Measurements from ENCODE around the gene LCN15. TPM values are rescaled to one million over a fixed set of nuclear protein-coding genes. Genes with fewer than 3 reads are reported as not detected.
"Not testable (repeated sequence)": the region's sequence is repeated elsewhere in the genome, so short reads cannot be mapped to it uniquely, and the experiment has no call there.

LCN15 gene
- total and polyA plus RNA-seq, 2 experiments from 2014 or later = 0.77 TPM; not detected in 1

DNA sequence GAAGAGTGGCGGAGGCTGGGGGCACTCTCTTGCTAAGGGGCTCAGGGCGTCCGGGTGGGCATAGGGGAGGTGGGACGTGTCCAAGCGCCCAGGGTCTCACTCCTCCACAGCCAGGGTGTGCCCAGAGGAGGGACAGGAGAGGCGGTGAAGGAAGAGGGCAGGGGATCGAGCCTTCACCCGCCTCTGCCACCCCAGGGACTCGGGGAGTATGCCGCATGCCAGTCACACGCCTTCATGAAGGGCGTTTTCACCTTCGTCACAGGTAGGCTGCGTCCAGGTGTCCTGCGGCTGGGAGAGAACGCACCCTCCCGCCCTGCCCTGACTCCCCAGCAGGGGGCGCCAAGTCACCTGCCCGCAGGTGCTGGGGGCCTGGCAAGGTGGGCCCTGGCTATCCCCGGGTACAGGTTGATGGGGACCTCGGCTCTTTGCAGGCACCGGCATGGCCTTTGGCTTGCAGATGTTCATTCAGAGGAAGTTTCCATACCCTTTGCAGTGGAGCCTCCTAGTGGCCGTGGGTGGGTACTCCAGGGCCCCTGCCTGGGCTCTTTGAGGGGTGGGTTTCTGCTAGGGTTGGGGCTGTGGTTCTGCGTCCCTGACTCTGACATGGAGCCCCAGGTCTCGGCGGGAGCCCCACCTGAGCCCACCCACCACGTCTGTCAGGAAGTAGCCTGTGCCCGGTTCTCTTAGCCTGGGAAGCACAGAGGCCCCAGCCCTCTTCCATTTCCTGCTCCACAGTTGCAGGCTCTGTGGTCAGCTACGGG lies 27.4 kb upstream of the LCN15 start:
- DNase-seq (ENCODE audit: low read depth in 1 of 2, low spot score in 1 of 2) = peak; percentile 39 to 61
- H3K9me3 ChIP-seq (ENCODE audit: low read depth) = no peaks in the 10 kb centered on the region
- TF ChIP-seq, protein P1, sequence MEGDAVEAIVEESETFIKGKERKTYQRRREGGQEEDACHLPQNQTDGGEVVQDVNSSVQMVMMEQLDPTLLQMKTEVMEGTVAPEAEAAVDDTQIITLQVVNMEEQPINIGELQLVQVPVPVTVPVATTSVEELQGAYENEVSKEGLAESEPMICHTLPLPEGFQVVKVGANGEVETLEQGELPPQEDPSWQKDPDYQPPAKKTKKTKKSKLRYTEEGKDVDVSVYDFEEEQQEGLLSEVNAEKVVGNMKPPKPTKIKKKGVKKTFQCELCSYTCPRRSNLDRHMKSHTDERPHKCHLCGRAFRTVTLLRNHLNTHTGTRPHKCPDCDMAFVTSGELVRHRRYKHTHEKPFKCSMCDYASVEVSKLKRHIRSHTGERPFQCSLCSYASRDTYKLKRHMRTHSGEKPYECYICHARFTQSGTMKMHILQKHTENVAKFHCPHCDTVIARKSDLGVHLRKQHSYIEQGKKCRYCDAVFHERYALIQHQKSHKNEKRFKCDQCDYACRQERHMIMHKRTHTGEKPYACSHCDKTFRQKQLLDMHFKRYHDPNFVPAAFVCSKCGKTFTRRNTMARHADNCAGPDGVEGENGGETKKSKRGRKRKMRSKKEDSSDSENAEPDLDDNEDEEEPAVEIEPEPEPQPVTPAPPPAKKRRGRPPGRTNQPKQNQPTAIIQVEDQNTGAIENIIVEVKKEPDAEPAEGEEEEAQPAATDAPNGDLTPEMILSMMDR (IDR thresholded peaks at IDR 0.05; ENCODE audit: low read depth, low read length) = peak; percentile 97
- H3K27me3 ChIP-seq = no peaks in the 10 kb centered on the region
- H3K36me3 ChIP-seq = no peaks in the 10 kb centered on the region
- H3K4me1 ChIP-seq (ENCODE audit: low read depth) = peaks cover 57% of the 10 kb centered on the region
- peak overlapping the region; percentile 58 for H3K4me3 ChIP-seq
- peak overlapping the region; percentile 99 for H3K27ac ChIP-seq

DNA sequence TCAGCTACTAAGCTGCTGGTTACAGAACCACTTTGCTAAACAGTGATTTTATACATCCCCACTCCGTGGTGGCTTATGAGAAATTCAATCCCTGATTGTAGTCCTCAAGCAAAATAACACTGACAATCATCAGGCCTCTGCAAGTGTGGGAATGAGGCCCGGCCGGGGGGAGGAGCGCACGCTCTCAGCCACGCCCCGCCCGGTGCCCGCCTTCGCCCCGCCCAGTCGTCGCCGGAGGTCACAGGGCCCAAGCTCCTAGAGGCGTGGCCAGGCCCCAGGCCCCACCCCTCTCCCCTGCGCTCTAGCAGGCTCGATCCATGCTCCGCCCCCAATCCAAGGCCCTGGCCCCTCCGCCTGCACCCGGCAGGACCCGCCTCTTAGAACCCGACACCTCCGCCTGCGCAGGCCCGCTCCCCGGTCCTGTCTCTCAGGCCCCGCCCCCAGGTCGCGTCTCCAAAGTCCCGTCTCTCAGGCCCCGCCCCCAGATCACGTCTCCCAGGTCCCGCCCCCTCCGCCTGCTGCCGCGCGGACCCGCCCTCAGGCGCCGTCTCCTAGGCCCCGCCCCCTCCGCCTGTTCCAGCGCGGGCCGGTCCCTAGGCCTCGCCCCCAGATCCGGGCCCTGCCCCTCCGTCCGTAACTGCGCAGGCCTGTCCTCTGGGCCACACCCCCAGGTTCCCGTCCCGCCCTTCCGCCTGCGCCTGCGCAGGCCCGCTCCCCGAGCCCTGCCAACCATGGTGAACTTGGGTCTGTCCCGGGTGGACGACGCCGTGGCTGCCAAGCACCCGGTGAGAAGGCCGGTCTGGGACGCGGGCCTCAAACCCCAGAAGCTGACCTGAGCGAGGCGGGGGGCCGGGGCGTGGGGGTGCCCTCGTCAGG lies 26.6 kb upstream of the LCN15 start, which contains the start of gene TMEM141:
Gene TMEM141 (plus strand): TSS at position 705 of the 876 bp plus-strand sequence. CDS start 27 bp downstream, at position 732.
- TF ChIP-seq, protein P1 (IDR thresholded peaks at IDR 0.05; ENCODE audit: low read depth, low read length) = no peak
- no peaks in the 10 kb centered on the region for H3K27me3 ChIP-seq
- peak within 1 kb of the TSS; percentile 99 for H3K27ac ChIP-seq
- DNase-seq (ENCODE audit: low read depth in 1 of 2, low spot score in 1 of 2) = peak; percentile 100
- peaks cover 54% of the 10 kb centered on the region for H3K4me1 ChIP-seq (ENCODE audit: low read depth)
- H3K9me3 ChIP-seq (ENCODE audit: low read depth) = no peaks in the 10 kb centered on the region
- peak within 1 kb of the TSS; percentile 58 for H3K4me3 ChIP-seq
- no peaks in the 10 kb centered on the region for H3K36me3 ChIP-seq

DNA sequence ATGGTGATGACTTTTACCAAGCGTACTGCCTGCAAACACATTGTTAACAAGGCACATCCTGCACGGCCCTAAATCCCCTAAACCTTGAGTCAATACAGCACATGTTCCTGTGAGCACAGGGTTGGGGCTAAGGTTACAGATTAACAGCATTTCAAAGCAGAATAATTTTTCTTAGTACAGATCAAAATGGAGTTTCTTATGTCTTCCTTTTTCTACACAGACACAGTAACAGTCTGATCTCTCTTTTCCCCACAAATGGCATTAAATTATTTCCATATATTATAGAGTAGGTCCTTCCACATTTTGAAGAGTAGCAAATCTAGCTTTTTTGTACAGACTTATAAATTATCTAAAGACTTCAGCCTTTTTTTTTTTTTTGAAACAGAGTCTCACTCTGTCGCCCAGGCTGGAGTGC lies 25.2 kb upstream of the LCN15 start:
- TF ChIP-seq, protein P1 (IDR thresholded peaks at IDR 0.05; ENCODE audit: low read depth, low read length) = no peak
- no peaks in the 10 kb centered on the region for H3K27me3 ChIP-seq
- no peak overlapping the region for H3K4me3 ChIP-seq
- H3K4me1 ChIP-seq (ENCODE audit: low read depth) = peaks cover 56% of the 10 kb centered on the region
- DNase-seq (ENCODE audit: low read depth in 1 of 2, low spot score in 1 of 2) = no peak
- H3K36me3 ChIP-seq = no peaks in the 10 kb centered on the region
- no peaks in the 10 kb centered on the region for H3K9me3 ChIP-seq (ENCODE audit: low read depth)
- peak overlapping the region; percentile 97 for H3K27ac ChIP-seq

DNA sequence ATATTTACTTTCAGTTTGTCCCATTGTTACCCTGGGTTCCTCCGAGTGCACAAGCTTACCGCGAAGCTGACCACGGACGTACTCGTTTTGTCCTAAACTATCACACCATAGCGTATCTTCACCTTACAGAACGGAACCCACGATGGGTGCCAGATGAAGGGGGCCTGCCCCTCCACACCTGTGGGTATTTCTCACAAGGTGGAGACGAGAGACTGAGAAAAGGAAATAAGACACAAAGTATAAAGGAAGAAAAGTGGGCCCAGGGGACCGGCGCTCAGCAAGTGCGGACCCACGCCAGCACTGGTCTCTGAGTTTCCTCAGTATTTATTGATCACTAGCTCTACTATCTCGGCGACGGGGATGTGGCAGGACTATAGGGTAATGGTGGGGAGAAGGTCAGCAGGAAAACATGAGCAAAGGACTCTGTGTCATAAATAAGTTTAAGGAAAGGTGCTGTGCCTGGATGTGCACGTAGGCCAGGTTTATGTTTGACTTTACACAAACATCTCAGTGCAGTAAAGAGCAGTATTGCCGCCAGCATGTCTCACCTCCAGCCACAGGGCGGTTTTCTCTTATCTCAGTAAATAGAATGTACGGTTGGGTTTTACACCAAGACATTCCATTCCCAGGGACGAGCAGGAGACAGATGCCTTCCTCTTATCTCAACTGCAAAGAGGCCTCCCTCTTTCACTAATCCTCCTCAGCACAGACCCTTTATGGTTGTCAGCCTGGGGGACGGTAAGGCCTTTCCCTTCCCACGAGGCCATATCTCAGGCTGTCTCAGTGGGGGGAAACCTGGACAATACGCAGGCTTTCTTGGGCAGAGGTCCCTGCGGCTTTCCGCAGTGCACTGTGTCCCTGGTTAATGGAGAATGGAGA lies 24.6 kb upstream of the LCN15 start:
- Histone ChIP-seq H3K4me1 (ENCODE audit: low read depth) (peaks cover 63% of the 10 kb centered on the region), H3K27ac (peak overlapping the region; percentile 97)
- H3K9me3 ChIP-seq (ENCODE audit: low read depth); H3K4me3 ChIP-seq; H3K27me3 ChIP-seq; H3K36me3 ChIP-seq: not testable (repeated sequence)
- peak; percentile 19 to 45 for DNase-seq (ENCODE audit: low read depth in 1 of 2, low spot score in 1 of 2)

DNA sequence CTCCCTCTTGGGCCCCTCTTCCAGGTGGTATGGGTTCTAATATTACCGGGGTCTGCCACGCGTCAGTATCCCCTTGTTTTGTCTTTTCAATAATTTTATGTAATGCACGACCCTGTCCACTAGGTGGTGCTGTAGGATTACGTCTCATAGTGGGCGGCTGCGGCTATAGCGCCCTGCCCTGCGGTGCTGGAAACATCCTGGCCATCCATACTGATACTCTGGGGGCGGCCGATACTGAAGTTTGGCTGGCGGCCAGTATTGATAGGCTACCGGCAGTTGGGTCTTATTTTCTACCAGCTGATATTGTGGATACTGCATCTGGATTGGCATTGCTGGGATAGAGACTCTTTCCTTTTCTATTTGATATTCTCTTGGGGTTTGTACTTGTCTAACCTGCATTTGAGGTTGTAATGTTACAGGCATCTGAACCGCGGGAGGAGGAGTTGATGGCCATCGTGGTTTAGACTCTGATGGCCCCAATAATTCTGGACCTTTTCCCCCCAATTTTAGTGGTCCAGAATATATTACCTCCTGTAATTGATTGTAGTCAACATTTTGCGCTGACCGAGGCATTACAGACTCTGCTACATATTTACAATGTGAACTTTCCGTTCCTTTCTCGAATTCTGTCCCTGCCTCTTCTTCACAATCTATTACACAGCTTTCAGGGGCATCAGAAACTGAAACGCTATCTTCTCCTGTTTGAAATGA lies 23.5 kb upstream of the LCN15 start:
- Histone ChIP-seq H3K4me1 (ENCODE audit: low read depth) (peaks cover 59% of the 10 kb centered on the region), H3K27ac (peak overlapping the region; percentile 97), H3K4me3 (no peak overlapping the region), H3K36me3 (no peaks in the 10 kb centered on the region), H3K9me3 (ENCODE audit: low read depth) (no peaks in the 10 kb centered on the region), H3K27me3 (no peaks in the 10 kb centered on the region)
- TF ChIP-seq, protein P1 (IDR thresholded peaks at IDR 0.05; ENCODE audit: low read depth, low read length) = peak; percentile 65
- peak; percentile 69 to 86 for DNase-seq (ENCODE audit: low read depth in 1 of 2, low spot score in 1 of 2)

DNA sequence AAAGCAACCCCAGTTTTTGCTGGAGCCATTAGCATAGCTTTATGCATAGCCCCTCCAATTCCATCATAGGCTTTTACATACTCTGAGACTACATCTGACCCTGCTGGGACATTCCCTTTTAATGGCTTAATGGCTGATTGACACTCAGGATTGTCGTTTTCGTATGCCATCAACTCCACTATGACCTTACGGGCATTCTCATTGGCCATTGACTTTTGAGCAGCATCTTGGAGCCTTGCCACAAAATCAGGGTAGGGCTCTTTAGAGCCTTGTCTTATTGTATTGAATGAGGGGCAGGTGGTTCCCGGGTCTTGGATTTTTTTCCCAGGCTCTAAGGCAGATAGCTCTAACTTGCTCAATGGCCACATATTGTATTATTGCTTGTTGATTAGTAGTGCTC lies 22.7 kb upstream of the LCN15 start:
- H3K27me3 ChIP-seq; H3K27ac ChIP-seq; H3K36me3 ChIP-seq; H3K9me3 ChIP-seq (ENCODE audit: low read depth); H3K4me3 ChIP-seq; DNase-seq (ENCODE audit: low read depth in 1 of 2, low spot score in 1 of 2): not testable (repeated sequence)
- H3K4me1 ChIP-seq (ENCODE audit: low read depth) = peaks cover 54% of the 10 kb centered on the region

Data from cardiac muscle cell (in vitro differentiated cells and primary cell).